HEK293 (cell line): ENCODE measurements around the gene HDDC3.

Experiments used
- CTCF ChIA-PET: fragments of 350-600 bp; formaldehyde crosslinking; extraction: SDS; loops from one replicate; lab custom pipeline; 2021; ENCODE audit warnings: antibody characterized with exemption; lab: Yijun Ruan, JAX
- POLR2A ChIA-PET: fragments of 300-600 bp; formaldehyde crosslinking; extraction: SDS; loops from one replicate; lab custom pipeline; 2020; ENCODE audit warnings: antibody characterized with exemption, inconsistent platforms; lab: Yijun Ruan, JAX
- H3K27ac ChIP-seq: fragments of 200-500 bp; sonication (Bioruptor generic); 2 replicates; pipeline ENCODE4 v1.5.1; 2014; ENCODE audit warnings: low read depth, low read length, control low read depth, inconsistent platforms; ENCODE audit errors: extremely low read depth
- H3K36me3 ChIP-seq, 2 experiments: fragments of 200-500 bp in 1 of 2; sonication (Bioruptor generic) in 1 of 2; 1 replicate in 1 of 2; 2 replicates in 1 of 2; pipeline ENCODE4 v1.5.1; 2014 to 2017; ENCODE audit warnings: inconsistent platforms in 2 of 2, low read length in 2 of 2; ENCODE audit not compliant: control insufficient read depth in 2 of 2, insufficient read depth in 1 of 2
- H3K4me1 ChIP-seq: fragments of 200-500 bp; sonication (Bioruptor generic); 2 replicates; pipeline ENCODE4 v1.5.1; 2014; ENCODE audit warnings: mild to moderate bottlenecking, low read length, inconsistent platforms; ENCODE audit not compliant: control insufficient read depth, insufficient read depth
- H3K4me3 ChIP-seq: 2 replicates; pipeline ENCODE4 v1.5.1; 2011; ENCODE audit warnings: low read depth, mild to moderate bottlenecking, control low read depth, low read length, moderate library complexity
- H3K9me3 ChIP-seq: fragments of 200-500 bp; sonication (Bioruptor generic); 2 replicates; pipeline ENCODE4 v1.5.1; 2014; ENCODE audit warnings: low read depth, low read length, inconsistent platforms; ENCODE audit not compliant: control insufficient read depth, insufficient read depth
- GLIS1 ChIP-seq: fragments of 450-650 bp; formaldehyde crosslinking; IDR thresholded peaks from 2 replicates; pipeline ENCODE4 v1.5.1; 2016; ENCODE audit warnings: missing biosample characterization, missing genetic modification characterization
- HOXC10 ChIP-seq: sonication (generic); formaldehyde crosslinking; IDR thresholded peaks from 2 replicates; pipeline ENCODE4 v1.8.1; 2023; ENCODE audit warnings: mild to moderate bottlenecking, missing genetic modification reagents
- HOXD13 ChIP-seq: sonication (generic); formaldehyde crosslinking; IDR thresholded peaks from 2 replicates; pipeline ENCODE4 v1.8.0; 2022; ENCODE audit warnings: missing genetic modification reagents, borderline replicate concordance
- OVOL3 ChIP-seq: fragments of 450-650 bp; formaldehyde crosslinking; IDR thresholded peaks from 2 replicates; pipeline ENCODE4 v1.5.1; 2016; ENCODE audit warnings: missing biosample characterization, missing genetic modification characterization
- PATZ1 ChIP-seq: fragments of 450-650 bp; formaldehyde crosslinking; IDR thresholded peaks from 2 replicates; pipeline ENCODE4 v1.5.1; 2016; ENCODE audit warnings: missing biosample characterization, missing genetic modification characterization
- ZNF10 ChIP-seq: fragments of 450-650 bp; formaldehyde crosslinking; IDR thresholded peaks from 2 replicates; pipeline ENCODE4 v1.5.1; 2017; ENCODE audit warnings: missing biosample characterization, missing genetic modification characterization
- ZNF202 ChIP-seq: fragments of 450-650 bp; formaldehyde crosslinking; IDR thresholded peaks from 2 replicates; pipeline ENCODE4 v1.5.1; 2016; ENCODE audit warnings: missing biosample characterization, missing genetic modification characterization, borderline replicate concordance
- ZNF239 ChIP-seq: fragments of 450-650 bp; formaldehyde crosslinking; IDR thresholded peaks from 2 replicates; pipeline ENCODE4 v1.5.1; 2016; ENCODE audit warnings: missing biosample characterization, missing genetic modification characterization
- ZNF510 ChIP-seq: fragments of 450-650 bp; formaldehyde crosslinking; IDR thresholded peaks from 2 replicates; pipeline ENCODE4 v1.5.1; 2018; ENCODE audit warnings: mild to moderate bottlenecking, missing genetic modification characterization, missing biosample characterization; ENCODE audit not compliant: insufficient replicate concordance
- ZNF558 ChIP-seq: fragments of 450-650 bp; formaldehyde crosslinking; IDR thresholded peaks from 2 replicates; pipeline ENCODE4 v1.5.1; 2016; ENCODE audit warnings: missing biosample characterization, missing genetic modification characterization
- ZNF600 ChIP-seq: fragments of 450-650 bp; formaldehyde crosslinking; IDR thresholded peaks from 2 replicates; pipeline ENCODE4 v1.5.1; 2016; ENCODE audit warnings: missing biosample characterization, missing genetic modification characterization
- ZNF701 ChIP-seq: fragments of 450-650 bp; formaldehyde crosslinking; IDR thresholded peaks from 2 replicates; pipeline ENCODE4 v1.5.1; 2016; ENCODE audit warnings: missing biosample characterization, missing genetic modification characterization
- ZNF747 ChIP-seq: fragments of 450-650 bp; formaldehyde crosslinking; IDR thresholded peaks from 2 replicates; pipeline ENCODE4 v1.5.1; 2016; ENCODE audit warnings: missing biosample characterization, missing genetic modification characterization
- ZNF843 ChIP-seq: fragments of 450-650 bp; formaldehyde crosslinking; IDR thresholded peaks from 2 replicates; pipeline ENCODE4 v1.5.1; 2016; ENCODE audit warnings: missing biosample characterization, missing genetic modification characterization
- ZSCAN30 ChIP-seq: fragments of 450-650 bp; IDR thresholded peaks from 2 replicates; pipeline ENCODE4 v1.5.1; 2018; ENCODE audit warnings: missing biosample characterization, mild to moderate bottlenecking, missing genetic modification characterization, moderate library complexity
- ZSCAN4 ChIP-seq: fragments of 450-650 bp; formaldehyde crosslinking; IDR thresholded peaks from 2 replicates; pipeline ENCODE4 v1.5.1; 2017; ENCODE audit warnings: missing biosample characterization, missing genetic modification characterization
- TF ChIP-seq, protein P1 (sequence below): fragments of 450-650 bp; formaldehyde crosslinking; IDR thresholded peaks from 2 replicates; pipeline ENCODE4 v1.5.1; 2017; ENCODE audit warnings: missing biosample characterization, mild to moderate bottlenecking, missing genetic modification characterization, moderate library complexity
- TF ChIP-seq, protein P2 (sequence below): IDR thresholded peaks from 2 replicates; pipeline ENCODE4 v1.6.1; 2011; ENCODE audit warnings: mild to moderate bottlenecking, low read depth, low read length, borderline replicate concordance
- TF ChIP-seq, protein P3 (sequence below): fragments of 450-650 bp; formaldehyde crosslinking; IDR thresholded peaks from 2 replicates; pipeline ENCODE4; 2016; ENCODE audit warnings: missing biosample characterization, missing genetic modification characterization
- TF ChIP-seq, protein P4 (sequence below): fragments of 450-650 bp; formaldehyde crosslinking; IDR thresholded peaks from 2 replicates; pipeline ENCODE4 v1.5.1; 2016; ENCODE audit warnings: missing biosample characterization, missing genetic modification characterization

The HDDC3 gene

GRCh38 chr15:90934256-90934948, 2.1 kb upstream of the HDDC3 start (continued):
- TF ChIP-seq ZNF600: peak; percentile 91
- 0 out of 2 replicates have a peak, but pooled peaks have one; percentile 22 for TF ChIP-seq PATZ1 (tag by site-specific recombination)
- no peak for TF ChIP-seq OVOL3 (tag by site-specific recombination)
- TF ChIP-seq, protein P1, sequence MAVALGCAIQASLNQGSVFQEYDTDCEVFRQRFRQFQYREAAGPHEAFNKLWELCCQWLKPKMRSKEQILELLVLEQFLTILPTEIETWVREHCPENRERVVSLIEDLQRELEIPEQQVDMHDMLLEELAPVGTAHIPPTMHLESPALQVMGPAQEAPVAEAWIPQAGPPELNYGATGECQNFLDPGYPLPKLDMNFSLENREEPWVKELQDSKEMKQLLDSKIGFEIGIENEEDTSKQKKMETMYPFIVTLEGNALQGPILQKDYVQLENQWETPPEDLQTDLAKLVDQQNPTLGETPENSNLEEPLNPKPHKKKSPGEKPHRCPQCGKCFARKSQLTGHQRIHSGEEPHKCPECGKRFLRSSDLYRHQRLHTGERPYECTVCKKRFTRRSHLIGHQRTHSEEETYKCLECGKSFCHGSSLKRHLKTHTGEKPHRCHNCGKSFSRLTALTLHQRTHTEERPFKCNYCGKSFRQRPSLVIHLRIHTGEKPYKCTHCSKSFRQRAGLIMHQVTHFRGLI (tag by site-specific recombination): no peak
- peak; percentile 98; the same call in 1 of the 2 replicates for TF ChIP-seq GLIS1 (tag by site-specific recombination)
- no peak for TF ChIP-seq ZSCAN4
- TF ChIP-seq ZNF10 (tag by site-specific recombination): no peak
- TF ChIP-seq, protein P2, sequence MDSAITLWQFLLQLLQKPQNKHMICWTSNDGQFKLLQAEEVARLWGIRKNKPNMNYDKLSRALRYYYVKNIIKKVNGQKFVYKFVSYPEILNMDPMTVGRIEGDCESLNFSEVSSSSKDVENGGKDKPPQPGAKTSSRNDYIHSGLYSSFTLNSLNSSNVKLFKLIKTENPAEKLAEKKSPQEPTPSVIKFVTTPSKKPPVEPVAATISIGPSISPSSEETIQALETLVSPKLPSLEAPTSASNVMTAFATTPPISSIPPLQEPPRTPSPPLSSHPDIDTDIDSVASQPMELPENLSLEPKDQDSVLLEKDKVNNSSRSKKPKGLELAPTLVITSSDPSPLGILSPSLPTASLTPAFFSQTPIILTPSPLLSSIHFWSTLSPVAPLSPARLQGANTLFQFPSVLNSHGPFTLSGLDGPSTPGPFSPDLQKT: no peak
- TF ChIP-seq ZNF239 (tag by site-specific recombination): no peak

GRCh38 chr15:90933301-90933700, 952 bp upstream of the HDDC3 start:
- H3K4me1 ChIP-seq: 0 out of 2 replicates have a peak, but pooled peaks cover 2% of the 10 kb centered on the region
- H3K36me3 ChIP-seq: peaks cover 15 to 21% of the 10 kb centered on the region in 2 experiments; a peak in 2 of 3 replicates
- ChIA-PET CTCF (interaction anchor here (0.6 to 11.7 kb wide), 44 partner anchors 9 to 876 kb away, joined by 3 to 163 read pairs (median 6); partner anchors contain the start of genes MAN2A2, RCCD1 and VPS33B), POLR2A (interaction anchor here (1.1 to 11.4 kb wide), 6 partner anchors 9 to 216 kb away, joined by 3 to 179 read pairs (median 11); partner anchors contain the start of genes BLM, MAN2A2, RCCD1 and VPS33B)
- no peak for TF ChIP-seq ZNF843 (tag by site-specific recombination)
- no peak for TF ChIP-seq HOXC10 (CRISPR knock-in tag)
- TF ChIP-seq, protein P3, sequence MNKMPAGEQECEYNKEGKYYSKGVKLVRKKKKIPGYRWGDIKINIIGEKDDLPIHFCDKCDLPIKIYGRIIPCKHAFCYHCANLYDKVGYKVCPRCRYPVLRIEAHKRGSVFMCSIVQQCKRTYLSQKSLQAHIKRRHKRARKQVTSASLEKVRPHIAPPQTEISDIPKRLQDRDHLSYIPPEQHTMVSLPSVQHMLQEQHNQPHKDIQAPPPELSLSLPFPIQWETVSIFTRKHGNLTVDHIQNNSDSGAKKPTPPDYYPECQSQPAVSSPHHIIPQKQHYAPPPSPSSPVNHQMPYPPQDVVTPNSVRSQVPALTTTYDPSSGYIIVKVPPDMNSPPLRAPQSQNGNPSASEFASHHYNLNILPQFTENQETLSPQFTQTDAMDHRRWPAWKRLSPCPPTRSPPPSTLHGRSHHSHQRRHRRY (tag by site-specific recombination): no peak
- TF ChIP-seq, protein P4, sequence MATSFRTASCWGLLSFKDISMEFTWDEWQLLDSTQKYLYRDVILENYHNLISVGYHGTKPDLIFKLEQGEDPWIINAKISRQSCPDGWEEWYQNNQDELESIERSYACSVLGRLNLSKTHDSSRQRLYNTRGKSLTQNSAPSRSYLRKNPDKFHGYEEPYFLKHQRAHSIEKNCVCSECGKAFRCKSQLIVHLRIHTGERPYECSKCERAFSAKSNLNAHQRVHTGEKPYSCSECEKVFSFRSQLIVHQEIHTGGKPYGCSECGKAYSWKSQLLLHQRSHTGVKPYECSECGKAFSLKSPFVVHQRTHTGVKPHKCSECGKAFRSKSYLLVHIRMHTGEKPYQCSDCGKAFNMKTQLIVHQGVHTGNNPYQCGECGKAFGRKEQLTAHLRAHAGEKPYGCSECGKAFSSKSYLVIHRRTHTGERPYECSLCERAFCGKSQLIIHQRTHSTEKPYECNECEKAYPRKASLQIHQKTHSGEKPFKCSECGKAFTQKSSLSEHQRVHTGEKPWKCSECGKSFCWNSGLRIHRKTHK: no peak
- no peak for TF ChIP-seq ZNF747 (tag by site-specific recombination)
- no peak for TF ChIP-seq ZNF202 (tag by site-specific recombination)
- TF ChIP-seq HOXD13 (CRISPR knock-in tag): no peak
- TF ChIP-seq ZNF510 (tag by site-specific recombination): no peak
- TF ChIP-seq ZSCAN30: no peak
- no peak for TF ChIP-seq ZNF558
- TF ChIP-seq ZNF701 (tag by site-specific recombination): no peak
- H3K27ac ChIP-seq: no peak overlapping the region
- H3K4me3 ChIP-seq: no peak overlapping the region
- H3K9me3 ChIP-seq: no peaks in the 10 kb centered on the region
